Trophoblast cell (in vitro differentiated cells and primary cell): Measurements from ENCODE around the gene IFNL3.

Experiments used
- DNase-seq, 2 donors: peaks; one replicate each; pipeline ENCODE4 v3.0.0-alpha.2; 2016
- H2AFZ ChIP-seq: 2 replicates; pipeline ENCODE4 v1.6.1; 2013; ENCODE audit warnings: low read length, moderate library complexity, mild to moderate bottlenecking; ENCODE audit not compliant: insufficient read depth, poor library complexity
- H2AK5ac ChIP-seq: 2 replicates; pipeline ENCODE4 v1.6.1; 2013; ENCODE audit warnings: mild to moderate bottlenecking, low read length
- H2BK120ac ChIP-seq: 2 replicates; pipeline ENCODE4 v1.6.1; 2013; ENCODE audit warnings: low read length, mild to moderate bottlenecking, moderate library complexity; ENCODE audit not compliant: insufficient read depth, poor library complexity
- H2BK12ac ChIP-seq: 2 replicates; pipeline ENCODE4 v1.6.1; 2013; ENCODE audit warnings: mild to moderate bottlenecking, low read length, moderate library complexity
- H2BK5ac ChIP-seq: 2 replicates; pipeline ENCODE4 v1.6.1; 2013; ENCODE audit warnings: low read length, low read depth, moderate library complexity, mild to moderate bottlenecking; ENCODE audit not compliant: poor library complexity
- H3K14ac ChIP-seq: 2 replicates; pipeline ENCODE4 v1.6.1; 2013; ENCODE audit warnings: mild to moderate bottlenecking, low read length
- H3K18ac ChIP-seq: 2 replicates; pipeline ENCODE4 v1.6.1; 2013; ENCODE audit warnings: mild to moderate bottlenecking, low read length
- H3K23ac ChIP-seq: 2 replicates; pipeline ENCODE4 v1.6.1; 2013; ENCODE audit warnings: low read length
- H3K27ac ChIP-seq: 2 replicates; pipeline ENCODE4 v1.5.1; 2013; ENCODE audit warnings: low read depth, mild to moderate bottlenecking, inconsistent platforms, low read length, moderate library complexity
- H3K27me3 ChIP-seq: 2 replicates; pipeline ENCODE4 v1.6.1; 2013; ENCODE audit warnings: inconsistent platforms, mild to moderate bottlenecking, low read length, moderate library complexity; ENCODE audit not compliant: insufficient read depth
- H3K36me3 ChIP-seq, 2 experiments: 1 replicate in 1 of 2; 2 replicates in 1 of 2; pipeline ENCODE4 v1.6.1; 2013; ENCODE audit warnings: low read length in 2 of 2, mild to moderate bottlenecking in 2 of 2, moderate library complexity in 1 of 2; ENCODE audit not compliant: insufficient read depth in 2 of 2, control insufficient read depth in 1 of 2
- H3K4ac ChIP-seq: 2 replicates; pipeline ENCODE4 v1.6.1; 2013; ENCODE audit warnings: low read depth, mild to moderate bottlenecking, low read length, moderate library complexity
- H3K4me1 ChIP-seq, 2 experiments: 1 replicate in 1 of 2; 2 replicates in 1 of 2; pipeline ENCODE4 v1.6.1; 2013; ENCODE audit warnings: low read length in 2 of 2, mild to moderate bottlenecking in 2 of 2, moderate library complexity in 1 of 2; ENCODE audit not compliant: insufficient read depth in 2 of 2, control insufficient read depth in 1 of 2
- H3K4me2 ChIP-seq: 2 replicates; pipeline ENCODE4 v1.6.1; 2013; ENCODE audit warnings: inconsistent platforms, mild to moderate bottlenecking, low read length, moderate library complexity
- H3K4me3 ChIP-seq: 2 replicates; pipeline ENCODE4 v1.5.1; 2013; ENCODE audit warnings: mild to moderate bottlenecking, low read depth, low read length, inconsistent platforms
- H3K79me1 ChIP-seq: one replicate; pipeline ENCODE4 v1.6.1; 2013; ENCODE audit warnings: low read length
- H3K79me2 ChIP-seq: 2 replicates; pipeline ENCODE4 v1.6.1; 2013; ENCODE audit warnings: low read length, mild to moderate bottlenecking; ENCODE audit not compliant: control insufficient read depth, insufficient read depth, poor library complexity
- H3K9ac ChIP-seq: 2 replicates; pipeline ENCODE4 v1.6.1; 2013; ENCODE audit warnings: mild to moderate bottlenecking, low read length
- H3K9me3 ChIP-seq: 2 replicates; pipeline ENCODE4 v1.6.1; 2013; ENCODE audit warnings: low read depth, mild to moderate bottlenecking, control low read depth, inconsistent platforms, low read length; ENCODE audit not compliant: insufficient read depth
- H4K12ac ChIP-seq: 2 replicates; pipeline ENCODE4 v1.6.1; 2013; ENCODE audit warnings: low read depth, mild to moderate bottlenecking, low read length, moderate library complexity
- H4K8ac ChIP-seq: 2 replicates; pipeline ENCODE4 v1.6.1; 2013; ENCODE audit warnings: low read depth, mild to moderate bottlenecking, low read length, moderate library complexity
- H4K91ac ChIP-seq: one replicate; pipeline ENCODE4 v1.6.1; 2013; ENCODE audit warnings: low read depth, mild to moderate bottlenecking, low read length, moderate library complexity
- WGBS: extraction: QIAGEN DNeasy Blood & Tissue Kit; methylation state at CpG from one replicate; pipeline ENCODE4 v1.1.7; 2013; ENCODE audit warnings: missing lambda C conversion rate; ENCODE audit not compliant: insufficient read length, insufficient coverage; ENCODE audit errors: extremely low coverage; 5-methylcytosine and 5-hydroxymethylcytosine counted together

Gene IFNL3

DNA sequence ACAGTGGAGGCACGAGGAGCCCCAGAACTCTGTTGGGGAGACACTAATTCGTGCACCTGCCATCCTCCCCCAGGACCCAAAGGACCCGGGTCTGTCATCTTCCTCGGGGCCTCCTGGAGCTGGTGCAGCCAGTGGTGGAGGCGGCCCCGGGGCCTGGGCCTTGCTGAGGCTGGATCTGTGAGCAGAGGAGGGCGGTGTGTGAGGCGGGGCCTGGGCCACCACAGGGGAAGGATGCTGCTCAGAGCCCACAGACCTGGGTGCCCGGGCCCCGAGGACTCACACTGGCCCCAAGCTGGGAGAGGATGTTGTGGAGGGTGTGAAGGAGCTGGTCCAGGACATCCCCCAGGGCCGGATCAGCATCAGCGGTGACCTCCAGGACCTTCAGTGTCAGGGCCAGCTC, 8.3 kb downstream of the IFNL3 start:
- H3K79me2 ChIP-seq, result no peaks in the 10 kb centered on the region
- DNase-seq, result no peak
- no peak overlapping the region for H4K91ac ChIP-seq
- H3K4me2 ChIP-seq, result no peak overlapping the region
- no peak overlapping the region for H2BK5ac ChIP-seq
- WGBS, result no CpG with 5 or more reads among the region's 12 CpGs
- H2BK120ac ChIP-seq, result no peak overlapping the region
- H3K9ac ChIP-seq, result no peak overlapping the region
- H3K79me1 ChIP-seq, result no peaks in the 10 kb centered on the region
- no peak overlapping the region for H2BK12ac ChIP-seq
- no peak overlapping the region for H3K18ac ChIP-seq
- no peaks in the 10 kb centered on the region for H3K27me3 ChIP-seq
- H3K4me3 ChIP-seq, result no peak overlapping the region
- H3K14ac ChIP-seq, result no peak overlapping the region
- no peak overlapping the region for H2AK5ac ChIP-seq
- no peak overlapping the region for H2AFZ ChIP-seq
- H3K23ac ChIP-seq, result no peak overlapping the region
- no peak overlapping the region for H3K4ac ChIP-seq
- H3K9me3 ChIP-seq, result peaks cover 2% of the 10 kb centered on the region
- no peaks in the 10 kb centered on the region for H3K36me3 ChIP-seq
- peaks cover 6 to 8% of the 10 kb centered on the region in 2 experiments for H3K4me1 ChIP-seq
- H4K12ac ChIP-seq, result no peak overlapping the region
- no peak overlapping the region for H4K8ac ChIP-seq
- H3K27ac ChIP-seq, result no peak overlapping the region

DNA sequence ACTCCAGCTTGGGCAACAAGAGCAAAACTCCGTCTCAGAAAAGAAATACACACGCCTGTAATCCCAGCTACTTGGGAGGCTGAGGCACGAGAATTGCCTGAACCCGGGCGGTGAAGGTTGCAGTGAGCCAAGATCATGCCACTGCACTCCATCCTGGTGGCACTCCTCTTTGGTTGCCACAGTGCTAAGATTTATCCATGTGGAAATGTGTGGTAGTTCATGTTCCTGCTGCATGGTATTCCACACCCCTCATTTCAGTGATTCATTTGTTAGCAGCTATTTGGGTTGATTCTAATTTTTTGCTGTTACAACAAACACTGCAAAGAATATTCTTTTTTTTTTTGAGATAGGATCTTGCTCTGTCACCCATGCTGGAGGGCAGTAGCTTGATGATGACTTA, 12.1 kb downstream of the IFNL3 start:
- no peak overlapping the region for H3K4me3 ChIP-seq
- no peak overlapping the region for H3K9ac ChIP-seq
- H2BK5ac ChIP-seq, result no peak overlapping the region
- H3K27ac ChIP-seq, result no peak overlapping the region
- H2BK120ac ChIP-seq, result no peak overlapping the region
- H3K23ac ChIP-seq, result no peak overlapping the region
- no CpG with 5 or more reads among the region's 5 CpGs for WGBS
- no peak overlapping the region for H3K4ac ChIP-seq
- no peak overlapping the region for H4K12ac ChIP-seq
- H3K9me3 ChIP-seq, result peaks cover 2% of the 10 kb centered on the region
- H2AFZ ChIP-seq, result no peak overlapping the region
- no peaks in the 10 kb centered on the region for H3K79me1 ChIP-seq
- H4K8ac ChIP-seq, result no peak overlapping the region
- no peak overlapping the region for H2BK12ac ChIP-seq
- no peaks in the 10 kb centered on the region for H3K36me3 ChIP-seq
- no peak overlapping the region for H3K4me2 ChIP-seq
- H3K4me1 ChIP-seq, result peaks cover 2 to 5% of the 10 kb centered on the region in 2 experiments
- no peak overlapping the region for H3K18ac ChIP-seq
- H3K27me3 ChIP-seq, result no peaks in the 10 kb centered on the region
- H3K14ac ChIP-seq, result no peak overlapping the region
- H4K91ac ChIP-seq, result no peak overlapping the region
- no peak overlapping the region for H2AK5ac ChIP-seq
- H3K79me2 ChIP-seq, result no peaks in the 10 kb centered on the region
- no peak for DNase-seq

DNA sequence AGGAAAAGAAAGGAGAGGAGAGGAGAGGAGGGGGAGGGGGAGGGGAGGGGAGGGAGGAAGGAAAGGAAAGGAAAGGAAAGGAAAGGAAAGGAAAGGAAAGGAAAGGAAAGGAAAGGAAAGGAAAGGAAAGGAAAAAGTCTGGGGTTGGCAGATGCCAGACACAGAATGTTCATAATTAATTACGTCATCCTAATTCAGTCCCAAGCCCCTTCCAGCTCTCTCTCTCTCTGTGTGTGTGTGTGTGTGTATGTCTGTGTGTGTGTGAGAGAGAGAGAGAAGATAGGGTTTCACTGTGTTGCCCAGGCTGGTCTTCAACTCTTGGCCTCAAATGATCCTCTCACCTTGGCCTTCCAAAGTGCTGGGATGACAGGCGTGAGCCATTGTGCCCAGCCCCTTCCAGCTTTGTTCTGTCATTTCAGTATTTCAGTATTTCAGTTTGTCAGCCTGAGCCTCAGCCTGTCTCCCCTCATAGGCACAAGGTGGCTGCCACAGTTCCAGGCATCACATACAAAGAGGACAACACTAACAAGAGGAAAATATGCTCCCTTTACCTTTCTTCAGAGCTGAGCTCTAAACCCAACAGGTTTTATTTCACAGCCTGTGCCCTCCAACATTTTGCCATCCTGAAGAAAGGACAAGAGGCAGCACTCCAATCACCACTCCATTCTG, 14.6 kb downstream of the IFNL3 start:
- no peak overlapping the region for H3K18ac ChIP-seq
- H3K4ac ChIP-seq, result no peak overlapping the region
- H3K23ac ChIP-seq, result no peak overlapping the region
- H3K9me3 ChIP-seq, result peaks cover 2% of the 10 kb centered on the region
- H3K27ac ChIP-seq, result no peak overlapping the region
- no CpG with 5 or more reads among the region's 2 CpGs for WGBS
- H3K27me3 ChIP-seq, result no peaks in the 10 kb centered on the region
- no peak overlapping the region for H4K12ac ChIP-seq
- no peak overlapping the region for H3K14ac ChIP-seq
- H2AFZ ChIP-seq, result no peak overlapping the region
- H2BK5ac ChIP-seq, result no peak overlapping the region
- H3K36me3 ChIP-seq, result no peaks in the 10 kb centered on the region
- no peak overlapping the region for H3K4me2 ChIP-seq
- no peak overlapping the region for H4K8ac ChIP-seq
- H3K79me2 ChIP-seq, result no peaks in the 10 kb centered on the region
- no peaks in the 10 kb centered on the region for H3K4me1 ChIP-seq
- no peak overlapping the region for H3K4me3 ChIP-seq
- H2BK12ac ChIP-seq, result no peak overlapping the region
- no peak overlapping the region for H3K9ac ChIP-seq
- no peak overlapping the region for H2BK120ac ChIP-seq
- no peak for DNase-seq
- H2AK5ac ChIP-seq, result no peak overlapping the region
- H4K91ac ChIP-seq, result no peak overlapping the region
- no peaks in the 10 kb centered on the region for H3K79me1 ChIP-seq

DNA sequence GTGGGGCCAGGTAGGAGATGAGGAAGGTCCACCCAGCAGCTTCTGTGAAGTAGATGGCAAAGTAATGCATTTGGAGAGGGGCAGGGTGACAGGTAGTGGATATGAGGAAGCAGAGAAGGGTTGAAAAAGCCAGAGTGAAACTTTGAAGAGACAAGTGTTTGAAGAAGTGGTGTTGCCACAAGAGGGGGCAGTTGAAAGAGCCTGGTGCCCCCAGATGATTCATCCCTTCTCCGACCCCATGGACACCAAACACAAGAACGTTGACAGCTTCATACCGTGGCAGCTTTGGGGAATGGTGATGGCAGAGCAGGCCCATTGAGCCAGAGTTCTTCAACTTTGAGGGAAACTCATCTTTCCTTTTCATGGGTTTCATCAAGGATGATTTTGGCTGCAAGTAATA, 19.9 kb downstream of the IFNL3 start:
- Histone ChIP-seq H3K79me1 (no peaks in the 10 kb centered on the region), H3K9me3 (no peaks in the 10 kb centered on the region), H3K27me3 (no peaks in the 10 kb centered on the region), H2BK12ac (no peak overlapping the region), H3K14ac (no peak overlapping the region), H3K9ac (no peak overlapping the region), H3K4me2 (no peak overlapping the region), H3K18ac (no peak overlapping the region), H2AFZ (no peak overlapping the region), H4K8ac (no peak overlapping the region), H2BK120ac (no peak overlapping the region), H3K79me2 (no peaks in the 10 kb centered on the region), H3K4me3 (no peak overlapping the region), H3K4ac (no peak overlapping the region), H3K27ac (no peak overlapping the region), H3K23ac (no peak overlapping the region), H2AK5ac (no peak overlapping the region), H4K12ac (no peak overlapping the region), H3K36me3 (no peaks in the 10 kb centered on the region), H2BK5ac (no peak overlapping the region), H4K91ac (no peak overlapping the region), H3K4me1 (no peaks in the 10 kb centered on the region)
- no peak for DNase-seq
- no CpG with 5 or more reads among the region's 3 CpGs for WGBS
